GM21529 (cell line): ENCODE data around the gene CFAP57.

Experiments used
- ATAC-seq: cut with Tn5 transposase; IDR thresholded peaks from one replicate; pipeline ENCODE4 v1.9.1; 2021; ENCODE audit not compliant: unreplicated experiment

CFAP57 gene

GRCh38 chr1:43296207-43296606 lies 124.1 kb downstream of the CFAP57 start:
- ATAC-seq, result no peak

- no peak for ATAC-seq
These were observed 125.9 kb downstream of the CFAP57 start for GRCh38 chr1:43298055-43298454.

DNA sequence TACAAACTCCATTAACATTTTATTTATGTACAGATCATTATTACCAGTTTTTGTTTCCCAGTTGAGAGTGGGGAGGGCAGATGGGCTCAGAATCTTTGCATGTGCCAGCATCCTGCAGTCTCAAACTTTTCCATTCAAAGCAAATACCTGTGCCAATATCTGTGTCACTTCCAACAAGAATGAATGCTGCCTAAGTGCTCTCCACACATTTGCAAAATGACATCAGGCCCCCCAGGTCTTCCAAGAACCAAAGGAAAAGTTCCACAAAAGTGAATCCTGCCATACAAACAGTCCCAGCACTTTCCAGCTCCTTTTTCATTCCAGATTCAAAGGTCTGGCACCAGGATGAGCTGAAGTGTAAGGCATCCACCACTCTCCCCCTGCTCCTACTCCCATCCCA lies 127.0 kb downstream of the CFAP57 start:
- ATAC-seq, result no peak

DNA sequence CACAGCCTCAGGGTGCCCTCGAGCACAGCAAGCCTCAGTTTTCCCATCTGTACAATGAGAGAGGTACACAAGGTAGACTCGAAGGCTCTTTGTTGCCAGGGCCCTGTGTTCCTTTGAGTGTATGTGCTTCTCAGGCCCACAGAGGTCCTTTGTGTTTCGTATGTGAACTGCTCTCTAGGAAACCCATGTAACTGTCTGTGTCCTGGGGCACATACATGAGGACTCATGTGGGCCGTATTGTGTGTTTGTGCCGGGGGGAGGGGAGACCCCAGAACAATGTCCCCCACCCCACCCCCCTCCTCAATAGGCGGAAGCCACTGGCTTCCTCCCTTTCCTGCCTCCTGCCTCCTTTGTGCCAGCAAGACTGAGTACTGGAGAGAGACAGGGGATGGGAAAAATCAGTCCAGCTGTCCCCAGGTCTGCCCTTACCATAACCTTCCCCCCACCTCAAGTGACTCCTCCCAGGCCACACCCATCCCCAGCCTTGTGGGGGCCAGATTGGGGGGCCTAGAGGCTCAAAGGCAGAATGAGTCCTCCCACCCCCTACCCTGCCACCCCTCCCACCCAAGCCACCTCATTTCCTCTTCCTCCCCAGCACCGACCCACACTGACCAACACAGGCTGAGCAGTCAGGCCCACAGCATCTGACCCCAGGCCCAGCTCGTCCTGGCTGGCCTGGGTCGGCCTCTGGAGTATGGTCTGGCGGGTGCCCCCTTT lies 128.4 kb downstream of the CFAP57 start, which contains the start of gene TIE1:
Gene TIE1, plus strand, starts transcription at position 605 of the 717 bp plus-strand sequence. Its CDS starts 90 bp downstream, at position 695.
- ATAC-seq, result no peak

DNA sequence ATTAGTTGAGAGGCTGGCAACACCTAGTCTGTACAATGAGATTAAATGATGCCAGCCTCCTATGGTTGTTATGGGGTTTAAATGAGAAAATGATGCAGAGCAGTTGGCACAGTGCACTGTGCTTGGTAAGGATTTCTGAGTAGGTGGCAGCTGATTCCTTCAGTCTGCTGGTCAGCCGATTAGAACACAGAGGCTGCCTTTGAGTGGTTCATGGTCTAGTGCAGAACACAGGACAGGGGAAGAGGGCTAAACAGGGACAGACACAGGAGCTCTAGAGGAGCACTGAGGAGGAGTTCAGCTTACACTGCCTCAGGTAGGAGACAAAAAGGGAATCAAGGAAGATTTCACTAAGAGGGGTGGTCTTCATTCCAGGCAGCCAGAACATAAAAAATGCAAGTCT lies 130.1 kb downstream of the CFAP57 start:
- no peak for ATAC-seq

DNA sequence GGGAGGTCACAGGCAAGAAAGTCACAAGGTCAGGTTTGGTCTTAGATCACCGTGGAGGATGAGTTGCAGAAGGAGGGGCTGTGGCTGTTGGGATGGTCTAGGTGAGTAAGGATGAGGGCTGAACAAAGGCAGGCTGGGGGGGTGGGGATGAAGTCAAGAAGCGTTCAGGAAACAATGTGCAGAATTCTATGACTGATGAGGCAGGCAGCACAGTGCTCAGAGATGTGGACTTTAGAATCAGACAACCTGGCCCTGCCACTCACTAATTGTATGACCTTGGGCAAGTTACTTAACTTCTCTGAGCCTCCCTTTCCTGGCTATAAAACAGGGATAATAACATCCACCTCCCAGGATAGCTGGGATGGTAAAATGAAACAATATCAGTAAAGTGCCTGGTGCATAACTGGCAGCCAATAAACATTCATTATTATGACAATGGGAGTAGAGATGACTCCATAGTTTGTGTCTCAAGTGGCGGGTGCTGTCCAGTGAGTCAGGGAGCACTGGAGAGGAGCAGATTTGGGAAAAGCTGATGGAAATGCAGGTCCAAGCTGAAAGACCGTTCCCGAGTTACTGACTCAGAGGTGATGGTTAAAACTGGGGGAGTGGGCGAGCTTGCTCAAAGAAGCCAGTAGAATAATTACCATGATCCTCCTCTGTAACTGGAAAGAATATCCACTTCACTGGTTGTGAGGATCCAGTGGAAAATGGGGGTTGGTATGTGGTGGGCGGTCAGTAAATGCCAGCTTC lies 130.8 kb downstream of the CFAP57 start:
- ATAC-seq, result no peak

DNA sequence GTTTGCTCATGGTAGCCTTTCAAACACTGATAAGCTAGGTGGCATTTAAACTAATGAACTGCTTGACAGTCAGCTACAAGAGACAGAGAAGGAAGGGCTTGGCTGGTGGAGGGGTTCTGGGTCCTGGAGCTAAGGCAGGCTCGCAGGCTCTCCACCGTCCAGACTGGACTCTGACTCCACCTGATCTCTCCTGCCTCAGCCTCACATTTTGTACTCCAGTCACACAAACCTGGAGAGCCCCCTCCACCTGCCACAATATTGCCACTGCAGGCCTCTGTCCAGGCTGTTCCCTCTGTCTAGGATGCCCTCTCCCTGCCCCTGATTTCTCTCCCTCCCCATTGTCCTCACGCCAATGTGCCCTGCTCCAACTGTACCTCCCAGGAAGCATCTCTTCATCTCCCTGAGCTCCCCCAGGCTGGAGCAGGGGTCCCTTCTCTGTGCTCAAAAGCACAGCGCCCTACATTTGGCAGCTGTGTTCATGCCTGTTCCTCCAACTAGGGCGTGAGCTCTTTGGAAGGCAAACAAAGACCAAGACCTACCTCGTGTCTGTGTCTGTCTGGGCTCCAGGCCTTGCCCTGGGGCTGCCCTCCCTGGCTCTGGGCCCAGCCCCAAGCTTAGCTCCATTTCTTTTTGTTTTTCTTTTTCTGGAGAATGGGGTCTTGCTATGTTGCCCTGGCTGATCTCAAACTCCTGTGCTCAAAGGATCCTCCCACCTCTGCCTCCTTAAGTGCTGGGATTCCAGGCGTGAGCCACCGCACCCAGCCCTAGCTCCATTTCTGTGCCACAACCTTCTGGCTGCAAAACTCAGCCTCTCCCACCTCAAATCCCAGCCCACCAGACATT lies 131.6 kb downstream of the CFAP57 start:
- ATAC-seq, result no peak
